ENCODE measurements around the gene GPA33. TPM values are rescaled to one million over a fixed set of nuclear protein-coding genes. Genes with fewer than 3 reads are reported as not detected.

The GPA33 gene
- total and polyA plus RNA-seq, 3 experiments from 2014 or later: 0.66 to 19.7 (median 0.97) TPM

GRCh38 chr1:167061073-167061464 is 29.1 kb downstream of the GPA33 start:
- POLR2A ChIA-PET: no interaction called here
- Histone ChIP-seq H3K27me3 (ENCODE audit: insufficient read depth, low read length, poor library complexity, severe bottlenecking) (no peaks in the 10 kb centered on the region), H3K4me1 (ENCODE audit: insufficient read depth, low read length) (peaks cover 4% of the 10 kb centered on the region), H3K4me3 (ENCODE audit: low read length) (no peak overlapping the region), H3K27ac (ENCODE audit: low read depth, low read length) (no peak overlapping the region), H3K36me3 (ENCODE audit: insufficient read depth, low read length) (no peaks in the 10 kb centered on the region), H3K9me3 (ENCODE audit: low read length) (no peaks in the 10 kb centered on the region)
- Mint-ChIP-seq H3K9me3 (peaks cover 0 to 2% (median 0%) of the 10 kb centered on the region in 5 donors), H3K27ac (peak overlapping the region in 2 of 8 donors; percentile 16 to 48), H3K27me3 (peaks cover 0 to 4% of the 10 kb centered on the region in 2 donors), H3K4me3 (no peak overlapping the region), H3K36me3 (peaks cover 0 to 9% (median 0%) of the 10 kb centered on the region in 3 donors), H3K4me1 (peaks cover 0 to 13% (median 0%) of the 10 kb centered on the region in 3 donors)
- no peak for DNase-seq
- CTCF ChIA-PET: interaction anchor here (0.8 to 18.0 kb wide), 8 partner anchors 9 to 472 kb away, joined by 3 to 454 read pairs (median 4); partner anchors contain the start of gene POU2F1

DNA sequence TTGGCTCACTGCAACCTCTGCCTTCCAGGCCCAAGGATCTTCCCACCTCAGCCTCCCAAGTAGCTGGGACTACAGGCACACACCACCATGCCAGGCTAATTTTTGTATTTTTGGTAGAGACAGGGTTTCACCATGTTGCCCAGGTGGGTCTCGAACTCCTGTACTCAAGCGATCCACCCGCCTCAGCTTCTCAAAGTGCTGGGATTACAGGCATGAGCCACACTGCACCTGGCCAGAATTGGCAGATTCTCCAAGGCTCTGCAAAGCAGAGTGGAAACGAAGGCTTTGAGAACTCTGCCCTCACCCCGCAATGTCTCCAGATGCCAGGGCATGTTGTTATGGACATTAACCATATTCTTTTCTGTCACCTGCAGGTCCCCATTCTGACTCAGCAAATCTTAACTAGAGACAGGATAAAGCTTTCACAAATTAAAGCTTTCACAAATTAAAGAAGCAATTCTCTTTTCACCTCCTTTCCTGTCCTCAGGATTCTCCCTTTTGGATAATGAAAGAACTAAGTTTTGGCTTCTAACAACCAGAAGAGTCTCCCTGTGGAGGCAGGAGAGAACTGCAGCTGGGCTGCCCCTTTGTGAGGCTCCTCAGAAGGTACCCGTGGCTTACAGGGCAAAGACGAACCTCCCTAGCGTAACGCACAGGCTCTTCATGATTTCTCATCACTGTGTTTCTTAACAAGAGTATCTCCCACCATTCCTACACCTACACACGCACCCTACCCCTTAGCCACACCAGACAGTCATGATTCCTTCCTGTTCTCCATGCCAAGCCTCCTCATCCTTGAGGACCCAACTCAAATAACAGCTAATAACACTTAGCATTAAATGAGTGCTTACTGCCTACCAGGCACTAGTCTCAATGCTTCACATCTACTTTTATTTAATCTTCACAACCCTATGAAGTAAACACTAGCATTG is 29.8 kb downstream of the GPA33 start:
- H3K4me1 ChIP-seq (ENCODE audit: insufficient read depth, low read length): peaks cover 4% of the 10 kb centered on the region
- Mint-ChIP-seq H3K36me3 (peaks cover 0 to 13% (median 0%) of the 10 kb centered on the region in 3 donors), H3K27ac (peak overlapping the region in 1 of 8 donors; percentile 48), H3K9me3 (peaks cover 0 to 2% (median 0%) of the 10 kb centered on the region in 5 donors), H3K4me3 (no peak overlapping the region), H3K27me3 (peaks cover 0 to 3% of the 10 kb centered on the region in 2 donors), H3K4me1 (peaks cover 0 to 16% (median 0%) of the 10 kb centered on the region in 3 donors)
- DNase-seq: no peak
- H3K9me3 ChIP-seq (ENCODE audit: low read length): no peaks in the 10 kb centered on the region
- H3K27me3 ChIP-seq (ENCODE audit: insufficient read depth, low read length, poor library complexity, severe bottlenecking): no peaks in the 10 kb centered on the region
- H3K27ac ChIP-seq (ENCODE audit: low read depth, low read length): no peak overlapping the region
- no peak overlapping the region for H3K4me3 ChIP-seq (ENCODE audit: low read length)
- ChIA-PET POLR2A (no interaction called here), CTCF (interaction anchor here (0.8 to 18.0 kb wide), 22 partner anchors 8 to 503 kb away, joined by 3 to 454 read pairs (median 5); partner anchors contain the start of genes GPA33 and POU2F1)
- no peaks in the 10 kb centered on the region for H3K36me3 ChIP-seq (ENCODE audit: insufficient read depth, low read length)

DNA sequence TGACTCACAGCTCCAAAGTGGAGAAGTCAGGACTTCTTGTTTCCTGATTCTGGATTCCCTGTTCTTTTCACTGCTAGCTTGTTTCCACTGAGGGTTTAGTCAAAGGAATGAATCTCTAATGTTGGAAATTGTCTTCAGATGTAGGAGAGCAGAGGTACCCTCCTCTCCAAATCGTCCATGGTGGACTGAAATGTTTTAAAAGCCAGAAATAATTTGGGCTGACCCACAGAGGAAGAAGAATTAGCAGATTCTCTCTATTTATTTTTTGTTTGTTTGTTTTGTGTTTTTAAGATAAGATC is 30.4 kb downstream of the GPA33 start:
- H3K27ac Mint-ChIP-seq: no peak overlapping the region
- no peaks in the 10 kb centered on the region for H3K27me3 Mint-ChIP-seq
- Histone ChIP-seq H3K36me3 (ENCODE audit: insufficient read depth, low read length) (no peaks in the 10 kb centered on the region), H3K27ac (ENCODE audit: low read depth, low read length) (no peak overlapping the region), H3K4me3 (ENCODE audit: low read length) (no peak overlapping the region), H3K27me3 (ENCODE audit: insufficient read depth, low read length, poor library complexity, severe bottlenecking) (no peaks in the 10 kb centered on the region), H3K9me3 (ENCODE audit: low read length) (no peaks in the 10 kb centered on the region), H3K4me1 (ENCODE audit: insufficient read depth, low read length) (peaks cover 4% of the 10 kb centered on the region)
- ChIA-PET POLR2A (no interaction called here), CTCF (interaction anchor here (0.6 to 18.0 kb wide), 30 partner anchors 9 to 504 kb away, joined by 3 to 454 read pairs (median 4); partner anchors contain the start of genes CREG1, GPA33 and POGK)
- no peak for DNase-seq
- H3K36me3 Mint-ChIP-seq: peaks cover 0 to 16% (median 0%) of the 10 kb centered on the region in 3 donors
- H3K4me1 Mint-ChIP-seq: peaks cover 0 to 16% (median 0%) of the 10 kb centered on the region in 3 donors
- H3K4me3 Mint-ChIP-seq: no peak overlapping the region
- H3K9me3 Mint-ChIP-seq: peaks cover 0 to 2% (median 0%) of the 10 kb centered on the region in 5 donors

DNA sequence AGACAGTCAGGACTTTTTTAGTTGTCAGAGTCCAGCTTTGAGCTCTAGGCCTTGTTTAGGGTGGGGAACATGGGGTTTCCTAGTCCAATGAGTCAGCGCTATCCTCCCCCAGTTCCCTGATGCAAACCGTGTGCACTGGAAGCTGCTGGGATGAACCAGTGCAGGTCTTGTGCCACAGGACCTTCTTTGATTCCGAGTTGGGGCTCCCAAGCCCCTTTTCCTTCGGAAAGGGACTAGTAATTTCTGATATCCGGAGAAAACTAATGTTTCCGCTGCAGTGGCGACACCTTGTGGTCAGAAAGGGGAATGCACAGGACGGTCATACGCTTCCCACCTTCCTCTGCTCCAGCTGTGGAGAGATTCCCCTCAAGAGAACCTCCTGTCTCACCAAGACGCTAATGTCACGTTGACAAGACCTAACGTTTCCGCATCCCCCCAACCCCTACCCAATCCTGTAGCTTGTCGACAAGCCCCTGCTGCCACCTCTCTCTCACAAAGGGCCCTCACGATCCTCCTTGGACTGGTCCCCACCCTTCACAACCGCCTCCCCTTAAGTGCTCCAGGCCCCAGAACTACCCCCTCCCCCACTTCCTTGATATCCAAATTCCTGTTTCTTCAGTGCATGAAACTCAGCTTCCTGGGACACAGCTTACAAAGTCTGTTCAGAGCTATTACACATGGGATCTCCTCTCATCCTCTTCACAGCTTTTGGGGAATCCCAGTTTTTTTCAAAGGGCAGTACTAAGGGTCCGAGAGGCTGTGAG is 30.9 kb downstream of the GPA33 start:
- Mint-ChIP-seq H3K9me3 (peaks cover 0 to 2% (median 0%) of the 10 kb centered on the region in 5 donors), H3K4me1 (peaks cover 0 to 16% (median 0%) of the 10 kb centered on the region in 3 donors), H3K36me3 (peaks cover 0 to 18% (median 0%) of the 10 kb centered on the region in 3 donors), H3K27ac (peak overlapping the region in 3 of 8 donors; percentile 0 to 81 (median 9)), H3K4me3 (peak overlapping the region in 3 of 7 donors; percentile 29 to 55 (median 38)), H3K27me3 (no peaks in the 10 kb centered on the region)
- H3K4me1 ChIP-seq (ENCODE audit: insufficient read depth, low read length): peaks cover 4% of the 10 kb centered on the region
- H3K9me3 ChIP-seq (ENCODE audit: low read length): no peaks in the 10 kb centered on the region
- ChIA-PET POLR2A (interaction anchor here (1.5 kb wide), 1 partner anchor 149 kb away, joined by 8 read pairs; no protein-coding TSS in a partner anchor), CTCF (interaction anchor here (0.6 to 18.0 kb wide), 43 partner anchors 9 to 505 kb away, joined by 3 to 454 read pairs (median 3); partner anchors contain the start of genes CREG1, GPA33 and POGK)
- H3K27ac ChIP-seq (ENCODE audit: low read depth, low read length): no peak overlapping the region
- H3K36me3 ChIP-seq (ENCODE audit: insufficient read depth, low read length): no peaks in the 10 kb centered on the region
- H3K27me3 ChIP-seq (ENCODE audit: insufficient read depth, low read length, poor library complexity, severe bottlenecking): no peaks in the 10 kb centered on the region
- no peak overlapping the region for H3K4me3 ChIP-seq (ENCODE audit: low read length)
- DNase-seq: peak; percentile 49 to 78 (median 61)

GRCh38 chr1:167057241-167057688 is 32.9 kb downstream of the GPA33 start:
- ChIA-PET CTCF (interaction anchor here (0.8 to 18.0 kb wide), 5 partner anchors 9 to 159 kb away, joined by 3 to 454 read pairs (median 6); no protein-coding TSS in a partner anchor), POLR2A (interaction anchor here (0.9 kb wide), 1 partner anchor 147 kb away, joined by 3 read pairs; no protein-coding TSS in a partner anchor)
- H3K4me1 ChIP-seq (ENCODE audit: insufficient read depth, low read length): peaks cover 4% of the 10 kb centered on the region
- Mint-ChIP-seq H3K4me1 (peaks cover 0 to 16% (median 0%) of the 10 kb centered on the region in 3 donors), H3K36me3 (peaks cover 0 to 26% (median 5%) of the 10 kb centered on the region in 3 donors), H3K4me3 (no peak overlapping the region), H3K9me3 (peaks cover 0 to 2% (median 0%) of the 10 kb centered on the region in 5 donors), H3K27ac (no peak overlapping the region), H3K27me3 (no peaks in the 10 kb centered on the region)
- DNase-seq: no peak
- no peak overlapping the region for H3K4me3 ChIP-seq (ENCODE audit: low read length)
- H3K9me3 ChIP-seq (ENCODE audit: low read length): no peaks in the 10 kb centered on the region
- no peaks in the 10 kb centered on the region for H3K36me3 ChIP-seq (ENCODE audit: insufficient read depth, low read length)
- no peak overlapping the region for H3K27ac ChIP-seq (ENCODE audit: low read depth, low read length)
- no peaks in the 10 kb centered on the region for H3K27me3 ChIP-seq (ENCODE audit: insufficient read depth, low read length, poor library complexity, severe bottlenecking)

DNA sequence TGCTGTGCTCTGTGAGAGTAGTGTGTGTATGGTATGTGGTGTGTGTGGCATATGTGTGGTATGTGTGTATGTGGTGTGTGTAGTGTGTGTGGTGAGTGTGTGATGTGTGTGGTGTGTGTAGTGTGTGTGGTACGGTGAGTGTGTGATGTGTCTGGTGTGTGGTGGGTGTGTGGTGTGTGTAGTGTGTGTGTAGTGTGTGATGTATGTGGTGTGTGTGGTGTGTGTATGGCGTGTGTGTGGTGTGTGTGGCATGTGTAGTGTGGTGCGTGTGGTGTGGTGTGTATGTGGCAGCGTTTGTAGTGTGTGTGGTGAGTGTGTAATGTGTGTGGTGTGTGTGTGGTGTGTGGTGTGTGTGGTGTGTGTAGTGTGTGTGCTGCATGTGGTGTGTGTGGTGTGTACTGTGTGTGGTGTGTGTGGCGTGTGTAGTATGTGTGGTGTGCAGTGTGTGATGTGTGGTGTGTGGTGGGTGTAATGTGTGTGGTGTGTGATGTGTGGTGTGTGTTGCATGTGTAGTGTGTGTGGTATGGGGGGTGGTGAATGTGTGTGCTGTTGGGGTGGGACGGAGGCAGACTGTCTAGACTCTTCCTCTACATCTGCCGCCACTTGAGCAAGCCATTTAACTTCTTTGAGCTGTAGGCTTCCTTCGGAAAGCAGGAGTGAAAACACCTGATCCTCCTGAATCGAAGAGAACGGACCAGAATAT is 33.5 kb downstream of the GPA33 start:
- Mint-ChIP-seq H3K27me3 (no peaks in the 10 kb centered on the region), H3K9me3 (peaks cover 0 to 2% (median 0%) of the 10 kb centered on the region in 5 donors)
- CTCF ChIA-PET: interaction anchor here (0.8 to 18.0 kb wide), 3 partner anchors 10 to 158 kb away, joined by 3 to 454 read pairs (median 6); no protein-coding TSS in a partner anchor

More for the DNA sequence above, 33.5 kb downstream of the GPA33 start:
- Histone ChIP-seq H3K9me3 (ENCODE audit: low read length) (no peaks in the 10 kb centered on the region), H3K4me1 (ENCODE audit: insufficient read depth, low read length) (peaks cover 4% of the 10 kb centered on the region), H3K4me3 (ENCODE audit: low read length) (no peak overlapping the region), H3K27me3 (ENCODE audit: insufficient read depth, low read length, poor library complexity, severe bottlenecking) (no peaks in the 10 kb centered on the region), H3K36me3 (ENCODE audit: insufficient read depth, low read length) (no peaks in the 10 kb centered on the region), H3K27ac (ENCODE audit: low read depth, low read length) (no peak overlapping the region)
- no peak for DNase-seq
- H3K36me3 Mint-ChIP-seq: peaks cover 0 to 28% (median 5%) of the 10 kb centered on the region in 3 donors
- H3K4me1 Mint-ChIP-seq: peaks cover 0 to 16% (median 0%) of the 10 kb centered on the region in 3 donors
- H3K4me3 Mint-ChIP-seq: no peak overlapping the region
- H3K27ac Mint-ChIP-seq: no peak overlapping the region
- POLR2A ChIA-PET: interaction anchor here (0.9 kb wide), 1 partner anchor 147 kb away, joined by 3 read pairs; no protein-coding TSS in a partner anchor
